SK-N-SH treated with all-trans-retinoic acid at 6 μM for 48 hours (cell line): ENCODE data around the gene MDGA2.

Experiments used
- ATAC-seq: fragments of 200-7000 bp; cut with Tn5 transposase; 3 replicates; pipeline ENCODE4 v1.9.1; 2020; ENCODE audit warnings: mild to moderate bottlenecking, moderate library complexity
- ARNTL ChIP-seq: fragments of 450-650 bp; formaldehyde crosslinking; IDR thresholded peaks from 2 replicates; pipeline ENCODE4 v1.5.0; 2020; ENCODE audit warnings: low read depth, mild to moderate bottlenecking, moderate library complexity, borderline replicate concordance
- BACH2 ChIP-seq: fragments of 250-450 bp; sonication (Bioruptor Pico); IDR thresholded peaks from 2 replicates; pipeline ENCODE4 v1.9.0; 2021; ENCODE audit warnings: mild to moderate bottlenecking, borderline replicate concordance
- CSDC2 ChIP-seq: fragments of 250-450 bp; sonication (Bioruptor Pico); IDR thresholded peaks from 2 replicates; pipeline ENCODE4 v1.5.0; 2020; ENCODE audit warnings: mild to moderate bottlenecking, moderate library complexity
- CSRNP3 ChIP-seq: fragments of 250-450 bp; sonication (Bioruptor Pico); IDR thresholded peaks from 2 replicates; pipeline ENCODE4 v1.5.1; 2021; ENCODE audit warnings: mild to moderate bottlenecking, moderate library complexity
- ESRRG ChIP-seq: fragments of 250-450 bp; sonication (Bioruptor Pico); IDR thresholded peaks from 2 replicates; pipeline ENCODE4 v1.6.1; 2021; ENCODE audit warnings: mild to moderate bottlenecking
- GLIS3 ChIP-seq: fragments of 250-450 bp; sonication (Bioruptor Pico); IDR thresholded peaks from 2 replicates; pipeline ENCODE4 v1.5.0; 2020; ENCODE audit warnings: mild to moderate bottlenecking, moderate library complexity
- ISL1 ChIP-seq: fragments of 250-450 bp; sonication (Bioruptor Pico); IDR thresholded peaks from 2 replicates; pipeline ENCODE4 v2.1.2; 2022; ENCODE audit warnings: mild to moderate bottlenecking, moderate library complexity
- OSR1 ChIP-seq: fragments of 250-450 bp; sonication (Bioruptor Pico); IDR thresholded peaks from 2 replicates; pipeline ENCODE4 v1.8.0; 2022; ENCODE audit warnings: moderate library complexity, mild to moderate bottlenecking, inconsistent platforms
- PATZ1 ChIP-seq: fragments of 250-450 bp; sonication (Bioruptor Pico); IDR thresholded peaks from 2 replicates; pipeline ENCODE4 v1.8.0; 2020; ENCODE audit warnings: mild to moderate bottlenecking, moderate library complexity, borderline replicate concordance
- POU6F1 ChIP-seq: fragments of 250-450 bp; sonication (Bioruptor Pico); IDR thresholded peaks from 2 replicates; pipeline ENCODE4 v1.8.0; 2021; ENCODE audit warnings: low read depth, mild to moderate bottlenecking, moderate library complexity, borderline replicate concordance
- PPARA ChIP-seq: fragments of 250-450 bp; sonication (Bioruptor Pico); IDR thresholded peaks from 2 replicates; pipeline ENCODE4 v1.5.0; 2020; ENCODE audit warnings: mild to moderate bottlenecking, borderline replicate concordance
- RARB ChIP-seq: fragments of 250-450 bp; sonication (Bioruptor Pico); IDR thresholded peaks from 2 replicates; pipeline ENCODE4 v1.8.0; 2021; ENCODE audit warnings: mild to moderate bottlenecking, moderate library complexity
- SNAI2 ChIP-seq: fragments of 250-450 bp; sonication (Bioruptor Pico); IDR thresholded peaks from 2 replicates; pipeline ENCODE4 v1.5.0; 2020; ENCODE audit warnings: mild to moderate bottlenecking, moderate library complexity
- TCF4 ChIP-seq: fragments of 250-450 bp; sonication (Bioruptor Pico); IDR thresholded peaks from 2 replicates; pipeline ENCODE4 v1.8.0; 2021; ENCODE audit warnings: mild to moderate bottlenecking, moderate library complexity, borderline replicate concordance
- TOX ChIP-seq: fragments of 250-450 bp; sonication (Bioruptor Pico); IDR thresholded peaks from 2 replicates; pipeline ENCODE4 v1.8.0; 2021; ENCODE audit warnings: mild to moderate bottlenecking, moderate library complexity, borderline replicate concordance
- TSHZ2 ChIP-seq: fragments of 250-450 bp; sonication (Bioruptor Pico); IDR thresholded peaks from 2 replicates; pipeline ENCODE4 v1.5.0; 2020; ENCODE audit warnings: mild to moderate bottlenecking, moderate library complexity
- ZC3H10 ChIP-seq: fragments of 250-450 bp; sonication (Bioruptor Pico); IDR thresholded peaks from 2 replicates; pipeline ENCODE4 v1.5.1; 2021; ENCODE audit warnings: mild to moderate bottlenecking, moderate library complexity
- ZFP3 ChIP-seq: fragments of 250-450 bp; sonication (Bioruptor Pico); IDR thresholded peaks from 2 replicates; pipeline ENCODE4 v1.5.0; 2020; ENCODE audit warnings: mild to moderate bottlenecking, moderate library complexity
- ZFP30 ChIP-seq: fragments of 450-650 bp; formaldehyde crosslinking; IDR thresholded peaks from 2 replicates; pipeline ENCODE4 v1.5.0; 2022; ENCODE audit warnings: mild to moderate bottlenecking, moderate library complexity
- ZNF70 ChIP-seq: fragments of 450-650 bp; formaldehyde crosslinking; IDR thresholded peaks from 2 replicates; pipeline ENCODE4 v1.5.0; 2020; ENCODE audit warnings: mild to moderate bottlenecking, moderate library complexity
- ZNF8 ChIP-seq: fragments of 450-650 bp; formaldehyde crosslinking; IDR thresholded peaks from 2 replicates; pipeline ENCODE4 v1.5.0; 2020; ENCODE audit warnings: mild to moderate bottlenecking, moderate library complexity

MDGA2 gene

GRCh38 chr14:47658041-47658440 is 17.4 kb downstream of the MDGA2 start:
- TF ChIP-seq CSRNP3 (CRISPR knock-in tag) (no peak), ZNF70 (no peak)
- no peak for ATAC-seq

GRCh38 chr14:47657143-47657542 is 18.3 kb downstream of the MDGA2 start:
- TF ChIP-seq ZFP3 (no peak), POU6F1 (no peak), TOX (CRISPR knock-in tag) (no peak), OSR1 (CRISPR knock-in tag) (no peak), ZNF8 (CRISPR knock-in tag) (no peak), ZC3H10 (no peak), PATZ1 (CRISPR knock-in tag) (no peak), ISL1 (CRISPR knock-in tag) (no peak), TCF4 (CRISPR knock-in tag) (no peak), ESRRG (CRISPR knock-in tag) (no peak), ZFP30 (CRISPR knock-in tag) (no peak), CSDC2 (no peak), TSHZ2 (no peak), ARNTL (CRISPR knock-in tag) (no peak), GLIS3 (no peak), CSRNP3 (CRISPR knock-in tag) (no peak), BACH2 (CRISPR knock-in tag) (no peak), ZNF70 (no peak)
- no peak for ATAC-seq

- ATAC-seq: no peak
- TF ChIP-seq ISL1 (CRISPR knock-in tag): no peak
- no peak for TF ChIP-seq ZNF70
- no peak for TF ChIP-seq RARB (CRISPR knock-in tag)
- no peak for TF ChIP-seq ZFP3
- no peak for TF ChIP-seq POU6F1
- TF ChIP-seq TSHZ2: no peak
- TF ChIP-seq GLIS3: no peak
- TF ChIP-seq ESRRG (CRISPR knock-in tag): no peak
- no peak for TF ChIP-seq PATZ1 (CRISPR knock-in tag)
- TF ChIP-seq PPARA (CRISPR knock-in tag): no peak
- TF ChIP-seq SNAI2 (CRISPR knock-in tag): no peak
- TF ChIP-seq TCF4 (CRISPR knock-in tag): no peak
- no peak for TF ChIP-seq ZNF8 (CRISPR knock-in tag)
- TF ChIP-seq OSR1 (CRISPR knock-in tag): no peak
- TF ChIP-seq TOX (CRISPR knock-in tag): no peak
These were observed 24.1 kb downstream of the MDGA2 start for GRCh38 chr14:47651337-47651736.
